PC-9 (cell line): ENCODE data around the gene DLGAP4. TPM values are rescaled to one million over a fixed set of nuclear protein-coding genes. Genes with fewer than 3 reads are reported as not detected.

Experiments used
- BruUV-seq: library from RNA; stranded (reverse); fragments of 400-500 nt; replicated peaks from 2 replicates; lab custom pipeline; 2021; lab: Mats Ljungman, UMichigan
- CTCF ChIA-PET: fragments of 300-600 bp; sonication (Branson Sonifier 250); formaldehyde crosslinking; loops from one replicate; lab custom pipeline; 2022; ENCODE audit warnings: antibody characterized with exemption; lab: Charles Lee
- POLR2A ChIA-PET: fragments of 300-600 bp; sonication (Branson Sonifier 250); formaldehyde crosslinking; loops from one replicate; lab custom pipeline; 2022; ENCODE audit warnings: antibody characterized with exemption; ENCODE audit not compliant: unreplicated experiment; lab: Charles Lee
- DNase-seq, 2 experiments: peaks; one replicate each; pipeline versions ENCODE4 v3.0.0 to v3.0.0-alpha.2; 2015 to 2022; ENCODE audit warnings: mixed read lengths in 1 of 2
- H2AFZ ChIP-seq: fragments of 200-600 bp; sonication (generic); 2 replicates; pipeline ENCODE4 v1.8.1; 2017; ENCODE audit warnings: antibody characterized with exemption
- H3F3A ChIP-seq: fragments of 200-600 bp; sonication (generic); 2 replicates; pipeline ENCODE4 v1.8.1; 2017; ENCODE audit warnings: antibody characterized with exemption, mild to moderate bottlenecking, low read depth; ENCODE audit not compliant: insufficient read depth
- H3K27ac ChIP-seq: fragments of 200-600 bp; sonication (generic); 2 replicates; pipeline ENCODE4 v1.6.1; 2016; ENCODE audit warnings: mixed run types
- H3K27me3 ChIP-seq: fragments of 200-600 bp; sonication (generic); 2 replicates; pipeline ENCODE4 v1.6.1; 2016; ENCODE audit warnings: low read depth, mixed run types; ENCODE audit not compliant: insufficient read depth
- H3K36me3 ChIP-seq: fragments of 200-600 bp; sonication (generic); 2 replicates; pipeline ENCODE4 v1.6.1; 2016; ENCODE audit warnings: low read depth, mixed run types
- H3K4me1 ChIP-seq: fragments of 200-600 bp; sonication (generic); replicated peaks from 2 replicates; pipeline ENCODE4 v1.6.1; 2016; ENCODE audit warnings: mixed run types; ENCODE audit not compliant: insufficient read depth
- H3K4me2 ChIP-seq: fragments of 200-600 bp; sonication (generic); 2 replicates; pipeline ENCODE4 v1.6.1; 2017; ENCODE audit warnings: mixed run types
- H3K4me3 ChIP-seq: fragments of 200-600 bp; sonication (generic); 2 replicates; pipeline ENCODE4 v1.6.1; 2016; ENCODE audit warnings: mixed run types
- H3K79me2 ChIP-seq: fragments of 200-600 bp; sonication (generic); 2 replicates; pipeline ENCODE4 v1.6.1; 2017; ENCODE audit warnings: low read depth, mixed run types
- H3K9me2 ChIP-seq: fragments of 200-600 bp; sonication (generic); 2 replicates; pipeline ENCODE4 v1.8.1; 2017; ENCODE audit warnings: mild to moderate bottlenecking; ENCODE audit not compliant: insufficient read depth
- H3K9me3 ChIP-seq: fragments of 200-600 bp; sonication (generic); 2 replicates; pipeline ENCODE4 v1.8.1; 2016; ENCODE audit warnings: low read depth; ENCODE audit not compliant: insufficient read depth
- H4K20me1 ChIP-seq: fragments of 200-600 bp; sonication (generic); 2 replicates; pipeline ENCODE4 v1.8.1; 2017; ENCODE audit not compliant: insufficient read depth
- CTCF ChIP-seq: fragments of 200-600 bp; sonication (generic); conservative IDR thresholded peaks from 2 replicates; pipeline ENCODE4 v1.6.1; 2017; ENCODE audit warnings: mixed run types, antibody characterized with exemption, mild to moderate bottlenecking, moderate library complexity
- EZH2 ChIP-seq: fragments of 200-600 bp; sonication (generic); IDR thresholded peaks from 2 replicates; pipeline ENCODE4 v1.8.0; 2017; ENCODE audit warnings: antibody characterized with exemption, low read depth
- intact Hi-C: fragments of 100-400 bp; cut with micrococcal nuclease; formaldehyde crosslinking; loops from one replicate; pipeline ENCODE4 v1.10.0; 2022; ENCODE audit not compliant: unreplicated experiment
- total RNA-seq: library from RNA; stranded (reverse); gene quantifications from 2 replicates; pipeline ENCODE4 v1.2.3, GENCODE V29; 2021

The DLGAP4 gene
- total RNA-seq, 1 experiment from 2014 or later, result 62.6 TPM

DNA sequence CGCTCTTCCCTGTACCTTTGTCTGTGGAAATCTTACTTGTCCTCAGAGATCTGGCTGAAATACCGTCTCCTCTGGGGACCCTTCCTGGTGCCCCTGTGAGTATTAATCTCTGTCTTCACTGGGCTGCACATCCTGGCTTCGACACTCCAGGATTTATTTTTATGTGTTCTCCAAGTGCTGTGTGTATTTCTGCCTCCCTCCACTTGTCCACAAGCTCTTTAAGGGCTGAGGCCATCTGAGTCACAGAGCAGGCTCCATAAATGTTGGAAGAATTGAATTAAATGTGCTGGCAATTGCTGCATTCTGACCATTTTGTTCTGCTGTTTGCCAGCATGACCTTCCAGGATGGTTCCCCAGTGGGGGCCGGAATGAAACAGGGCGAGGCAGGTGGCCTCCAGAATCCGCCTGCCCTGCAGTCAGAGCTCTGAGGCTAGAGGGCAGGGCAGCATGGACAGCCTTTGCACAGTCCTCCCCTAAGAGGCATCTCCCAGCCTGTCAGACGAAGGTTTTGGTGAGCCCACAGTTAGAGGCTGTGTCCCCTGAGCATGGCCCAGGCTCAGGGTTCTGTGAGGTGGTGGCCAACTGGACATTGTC, 105.8 kb downstream of the DLGAP4 start:
- CTCF ChIA-PET, result interaction anchor here (0.6 kb wide), 1 partner anchor 29 kb away, joined by 3 read pairs; no protein-coding TSS in a partner anchor
- TF ChIP-seq EZH2, result no peak
- TF ChIP-seq CTCF, result no peak
- intact Hi-C loops, result no loop called here

DNA sequence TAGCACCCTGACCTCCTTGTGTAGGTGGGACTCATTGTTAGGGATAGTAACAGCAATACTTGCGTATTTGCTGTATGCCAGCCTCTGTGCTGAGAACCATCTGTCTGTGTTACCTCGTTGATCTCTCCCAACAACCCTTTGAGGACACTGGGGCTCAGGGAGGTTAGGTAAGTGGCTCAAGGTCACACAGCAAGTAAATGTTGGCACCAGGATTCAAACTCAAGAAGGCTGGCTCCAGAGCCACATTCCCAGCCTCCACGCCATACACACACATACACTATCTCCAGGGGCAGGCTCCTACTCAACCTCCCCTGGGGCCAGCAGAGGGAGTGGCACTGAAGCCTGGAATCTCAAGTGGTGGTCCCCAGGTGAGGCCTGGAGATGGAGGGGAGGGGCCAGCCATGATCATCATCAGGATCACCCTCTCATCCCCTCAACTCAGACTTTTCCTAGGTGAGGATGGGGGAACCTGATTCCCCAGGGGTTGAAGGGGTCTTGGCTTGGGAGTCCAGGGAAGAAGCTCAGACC, 109.4 kb downstream of the DLGAP4 start:
- Histone ChIP-seq H3F3A (no peaks in the 10 kb centered on the region), H3K27me3 (peaks cover 20% of the 10 kb centered on the region), H2AFZ (no peak overlapping the region), H3K27ac (no peak overlapping the region), H3K4me2 (no peak overlapping the region), H3K36me3 (no peaks in the 10 kb centered on the region), H3K79me2 (no peaks in the 10 kb centered on the region), H3K9me2 (no peaks in the 10 kb centered on the region), H3K4me3 (no peak overlapping the region), H3K9me3 (no peaks in the 10 kb centered on the region), H3K4me1 (no peaks in the 10 kb centered on the region), H4K20me1 (no peaks in the 10 kb centered on the region)
- ChIA-PET POLR2A (no interaction called here), CTCF (no interaction called here)
- intact Hi-C loops, result no loop called here
- DNase-seq, result no peak
- TF ChIP-seq CTCF (no peak), EZH2 (no peak)
- no TSS peak for BruUV-seq

More for the DNA sequence above, 105.8 kb downstream of the DLGAP4 start:
- Histone ChIP-seq H4K20me1 (no peaks in the 10 kb centered on the region), H3K27ac (no peak overlapping the region), H3K9me2 (no peaks in the 10 kb centered on the region), H3K4me1 (no peaks in the 10 kb centered on the region), H3K79me2 (no peaks in the 10 kb centered on the region), H3F3A (no peaks in the 10 kb centered on the region), H3K27me3 (peaks cover 9% of the 10 kb centered on the region; the same call in 1 of the 2 replicates), H3K4me2 (no peak overlapping the region), H2AFZ (no peak overlapping the region), H3K36me3 (no peaks in the 10 kb centered on the region), H3K4me3 (no peak overlapping the region), H3K9me3 (no peaks in the 10 kb centered on the region)
- POLR2A ChIA-PET, result no interaction called here
- no TSS peak for BruUV-seq
- DNase-seq, result no peak

DNA sequence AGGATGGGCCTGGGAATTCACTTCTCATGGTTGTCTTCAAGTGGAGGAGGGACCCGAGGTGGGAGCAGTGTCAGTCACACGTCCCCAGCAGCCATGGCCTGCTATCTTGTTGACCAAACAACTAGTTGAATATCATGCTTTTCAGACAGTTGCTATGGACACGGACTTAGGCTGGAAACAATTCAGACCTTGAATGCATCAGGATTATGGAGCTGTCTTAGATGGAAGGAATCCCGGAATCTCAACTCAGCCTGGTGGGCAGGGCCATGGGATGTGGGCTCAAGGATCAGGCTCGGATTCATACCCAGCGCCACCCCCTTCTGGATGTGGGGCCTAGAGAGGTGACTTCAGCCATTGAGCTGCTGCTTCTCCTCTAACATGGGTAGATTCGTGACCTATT, 112.6 kb downstream of the DLGAP4 start:
- Histone ChIP-seq H3K79me2 (no peaks in the 10 kb centered on the region), H3K9me2 (no peaks in the 10 kb centered on the region), H3K4me1 (no peaks in the 10 kb centered on the region), H3K36me3 (no peaks in the 10 kb centered on the region), H3K4me2 (no peak overlapping the region), H3K27ac (no peak overlapping the region), H3K4me3 (no peak overlapping the region), H3K9me3 (no peaks in the 10 kb centered on the region), H3K27me3 (peaks cover 26% of the 10 kb centered on the region), H2AFZ (no peak overlapping the region), H4K20me1 (no peaks in the 10 kb centered on the region), H3F3A (no peaks in the 10 kb centered on the region)
- TF ChIP-seq EZH2 (no peak), CTCF (no peak)
- ChIA-PET POLR2A (no interaction called here), CTCF (no interaction called here)
- no TSS peak for BruUV-seq
- intact Hi-C loops, result no loop called here
- DNase-seq, result no peak
